Retinal pigment epithelial cell (primary cell): Measurements from ENCODE around the gene CHAT.

ENCODE experiments used
- DNase-seq: peaks from one replicate; pipeline ENCODE4 v3.0.0-alpha.2; 2010; ENCODE audit warnings: low read depth
- H3K4me3 ChIP-seq: 2 replicates; pipeline ENCODE4 v1.5.1; 2011; ENCODE audit warnings: mild to moderate bottlenecking, low read length, control low read depth, moderate library complexity
- CTCF ChIP-seq: conservative IDR thresholded peaks from 2 replicates; pipeline ENCODE4 v1.5.1; 2011; ENCODE audit warnings: low read depth, low read length, control low read depth, inconsistent platforms

Gene CHAT

GRCh38 chr10:49642311-49642710, 28.5 kb downstream of the CHAT start:
- no peak for TF ChIP-seq CTCF
- DNase-seq, result no peak
- no peak overlapping the region for H3K4me3 ChIP-seq

GRCh38 chr10:49643241-49644034, 29.6 kb downstream of the CHAT start:
- H3K4me3 ChIP-seq, result no peak overlapping the region
- DNase-seq, result no peak
- TF ChIP-seq CTCF, result no peak

- H3K4me3 ChIP-seq, result no peak overlapping the region
- TF ChIP-seq CTCF, result no peak
- DNase-seq, result no peak
Observed at GRCh38 chr10:49644035-49644646, 30.3 kb downstream of the CHAT start.

GRCh38 chr10:49645417-49645816, 31.6 kb downstream of the CHAT start:
- no peak for TF ChIP-seq CTCF
- H3K4me3 ChIP-seq, result no peak overlapping the region
- no peak for DNase-seq

- no peak for TF ChIP-seq CTCF
- H3K4me3 ChIP-seq, result no peak overlapping the region
- DNase-seq, result no peak
Observed at GRCh38 chr10:49645871-49646870, 32.3 kb downstream of the CHAT start.

- DNase-seq, result no peak
- no peak for TF ChIP-seq CTCF
- H3K4me3 ChIP-seq, result no peak overlapping the region
Observed at GRCh38 chr10:49647554-49647953, 33.7 kb downstream of the CHAT start.
